OCI-LY7 (cell line): ENCODE measurements around the gene ASB10. TPM values are rescaled to one million over a fixed set of nuclear protein-coding genes. Genes with fewer than 3 reads are reported as not detected.

Experiments used
- BruUV-seq: library from RNA; stranded (reverse); fragments of 400-500 nt; replicated peaks from 2 replicates; lab custom pipeline; 2021; lab: Mats Ljungman, UMichigan
- CTCF ChIA-PET: fragments of 300-600 bp; sonication (Branson Sonifier 250); formaldehyde crosslinking; loops from one replicate; lab custom pipeline; 2022; ENCODE audit warnings: antibody characterized with exemption; ENCODE audit not compliant: unreplicated experiment; lab: Charles Lee
- POLR2A ChIA-PET: fragments of 300-600 bp; sonication (Branson Sonifier 250); formaldehyde crosslinking; loops from one replicate; lab custom pipeline; 2022; ENCODE audit warnings: antibody characterized with exemption; lab: Charles Lee
- DNase-seq: peaks from one replicate; pipeline ENCODE4 v3.0.0-alpha.2; 2015; ENCODE audit warnings: low spot score
- H2AFZ ChIP-seq: fragments of 200-600 bp; sonication (generic), shearing (Covaris generic); 2 replicates; pipeline ENCODE4 v1.6.1; 2014; ENCODE audit warnings: mild to moderate bottlenecking, antibody characterized with exemption, low read length, moderate library complexity
- H3K27ac ChIP-seq: fragments of 200-600 bp; sonication (generic); 2 replicates; pipeline ENCODE4 v1.5.1; 2014; ENCODE audit warnings: mixed run types, low read depth, mild to moderate bottlenecking, moderate library complexity, low read length, inconsistent platforms; ENCODE audit not compliant: poor library complexity, severe bottlenecking
- H3K36me3 ChIP-seq: fragments of 200-600 bp; sonication (generic); 2 replicates; pipeline ENCODE4 v1.6.1; 2014; ENCODE audit warnings: mild to moderate bottlenecking, antibody characterized with exemption, low read length, moderate library complexity, mixed read lengths; ENCODE audit not compliant: insufficient read depth
- H3K4me1 ChIP-seq: fragments of 200-600 bp; sonication (generic); 2 replicates; pipeline ENCODE4 v1.5.1; 2014; ENCODE audit warnings: mild to moderate bottlenecking, low read length; ENCODE audit not compliant: insufficient read depth, poor library complexity, severe bottlenecking
- H3K4me2 ChIP-seq: fragments of 200-600 bp; sonication (generic); 2 replicates; pipeline ENCODE4 v1.6.1; 2014; ENCODE audit warnings: mild to moderate bottlenecking, low read length
- H3K4me3 ChIP-seq: fragments of 200-600 bp; sonication (generic); 2 replicates; pipeline ENCODE4 v1.5.1; 2014; ENCODE audit warnings: mild to moderate bottlenecking, low read depth, low read length; ENCODE audit not compliant: poor library complexity, severe bottlenecking
- H3K79me2 ChIP-seq: fragments of 200-600 bp; sonication (generic); 2 replicates; pipeline ENCODE4 v1.6.1; 2016; ENCODE audit warnings: low read depth, mild to moderate bottlenecking, low read length, moderate library complexity, mixed read lengths; ENCODE audit not compliant: insufficient read depth
- H3K9me2 ChIP-seq: fragments of 200-600 bp; sonication (generic); 2 replicates; pipeline ENCODE4 v1.6.1; 2016; ENCODE audit warnings: mild to moderate bottlenecking, low read length, mixed read lengths; ENCODE audit not compliant: insufficient read depth
- H3K9me3 ChIP-seq: fragments of 200-600 bp; sonication (generic); 2 replicates; pipeline ENCODE4 v1.6.1; 2014; ENCODE audit warnings: mild to moderate bottlenecking, mixed run types, low read length, mixed read lengths
- H4K20me1 ChIP-seq: fragments of 200-600 bp; sonication (generic); 2 replicates; pipeline ENCODE4 v1.6.1; 2014; ENCODE audit warnings: mild to moderate bottlenecking, antibody characterized with exemption, low read length, moderate library complexity, mixed read lengths; ENCODE audit not compliant: insufficient read depth
- EZH2phosphoT487 ChIP-seq: fragments of 200-600 bp; sonication (generic); IDR thresholded peaks from 2 replicates; pipeline ENCODE4 v1.6.1; 2018; ENCODE audit warnings: low read depth, borderline replicate concordance, mild to moderate bottlenecking, mixed run types, antibody characterized with exemption, low read length, moderate library complexity, mixed read lengths
- intact Hi-C: fragments of 100-400 bp; cut with micrococcal nuclease; formaldehyde crosslinking; loops from one replicate; pipeline ENCODE4 v1.10.0; 2022; ENCODE audit not compliant: unreplicated experiment
- total RNA-seq, 2 experiments: library from RNA; depleted of rRNA in 1 of 2; stranded (reverse); fragments of >200 nt in 1 of 2; shearing (Covaris generic) in 1 of 2; gene quantifications; 2 replicates each; pipeline ENCODE4 v1.2.3, GENCODE V29; 2014 to 2022
- TF ChIP-seq, protein P1 (sequence below): fragments of 200-600 bp; sonication (generic); conservative IDR thresholded peaks from 2 replicates; pipeline ENCODE4 v1.5.1; 2014; ENCODE audit warnings: mild to moderate bottlenecking, antibody characterized with exemption, low read length, moderate library complexity, mixed read lengths

ASB10 gene
- total RNA-seq, 2 experiments from 2014 or later = not detected

DNA sequence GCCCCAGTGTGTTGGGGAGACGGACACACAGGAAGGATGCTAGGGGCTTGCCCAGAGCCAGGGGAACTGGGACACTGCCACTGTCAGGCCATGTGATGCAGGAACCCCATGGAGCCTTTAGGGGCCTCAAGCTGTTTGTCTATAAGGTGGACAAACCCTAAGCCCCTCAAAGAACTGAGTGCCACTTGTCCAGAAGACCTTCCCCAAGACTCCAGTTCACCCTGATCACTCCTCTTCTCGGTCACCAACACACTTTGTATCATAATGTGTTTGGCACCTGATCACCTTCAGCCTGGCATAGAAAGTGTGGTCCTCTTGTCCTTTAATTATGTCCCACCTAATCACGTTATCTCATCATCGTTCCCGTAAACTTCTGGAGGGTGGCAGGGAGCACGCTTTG lies 22.5 kb upstream of the ASB10 start:
- H3K4me2 ChIP-seq = no peak overlapping the region
- CTCF ChIA-PET = no interaction called here
- intact Hi-C loops = no loop called here
- no peak for DNase-seq
- POLR2A ChIA-PET = interaction anchor here (0.6 kb wide), 1 partner anchor 129 kb away, joined by 3 read pairs; the partner anchor contains the start of gene FASTK
- no peaks in the 10 kb centered on the region for H3K79me2 ChIP-seq
- H2AFZ ChIP-seq = no peak overlapping the region
- no peak overlapping the region for H3K4me3 ChIP-seq
- no peaks in the 10 kb centered on the region for H3K9me2 ChIP-seq
- H3K36me3 ChIP-seq = peaks cover 29% of the 10 kb centered on the region
- no peak overlapping the region for H3K27ac ChIP-seq
- BruUV-seq = no TSS peak
- no peaks in the 10 kb centered on the region for H3K4me1 ChIP-seq
- H4K20me1 ChIP-seq = no peaks in the 10 kb centered on the region
- TF ChIP-seq, protein P1, sequence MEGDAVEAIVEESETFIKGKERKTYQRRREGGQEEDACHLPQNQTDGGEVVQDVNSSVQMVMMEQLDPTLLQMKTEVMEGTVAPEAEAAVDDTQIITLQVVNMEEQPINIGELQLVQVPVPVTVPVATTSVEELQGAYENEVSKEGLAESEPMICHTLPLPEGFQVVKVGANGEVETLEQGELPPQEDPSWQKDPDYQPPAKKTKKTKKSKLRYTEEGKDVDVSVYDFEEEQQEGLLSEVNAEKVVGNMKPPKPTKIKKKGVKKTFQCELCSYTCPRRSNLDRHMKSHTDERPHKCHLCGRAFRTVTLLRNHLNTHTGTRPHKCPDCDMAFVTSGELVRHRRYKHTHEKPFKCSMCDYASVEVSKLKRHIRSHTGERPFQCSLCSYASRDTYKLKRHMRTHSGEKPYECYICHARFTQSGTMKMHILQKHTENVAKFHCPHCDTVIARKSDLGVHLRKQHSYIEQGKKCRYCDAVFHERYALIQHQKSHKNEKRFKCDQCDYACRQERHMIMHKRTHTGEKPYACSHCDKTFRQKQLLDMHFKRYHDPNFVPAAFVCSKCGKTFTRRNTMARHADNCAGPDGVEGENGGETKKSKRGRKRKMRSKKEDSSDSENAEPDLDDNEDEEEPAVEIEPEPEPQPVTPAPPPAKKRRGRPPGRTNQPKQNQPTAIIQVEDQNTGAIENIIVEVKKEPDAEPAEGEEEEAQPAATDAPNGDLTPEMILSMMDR = no peak
- no peak for TF ChIP-seq EZH2phosphoT487
- H3K9me3 ChIP-seq = no peaks in the 10 kb centered on the region

DNA sequence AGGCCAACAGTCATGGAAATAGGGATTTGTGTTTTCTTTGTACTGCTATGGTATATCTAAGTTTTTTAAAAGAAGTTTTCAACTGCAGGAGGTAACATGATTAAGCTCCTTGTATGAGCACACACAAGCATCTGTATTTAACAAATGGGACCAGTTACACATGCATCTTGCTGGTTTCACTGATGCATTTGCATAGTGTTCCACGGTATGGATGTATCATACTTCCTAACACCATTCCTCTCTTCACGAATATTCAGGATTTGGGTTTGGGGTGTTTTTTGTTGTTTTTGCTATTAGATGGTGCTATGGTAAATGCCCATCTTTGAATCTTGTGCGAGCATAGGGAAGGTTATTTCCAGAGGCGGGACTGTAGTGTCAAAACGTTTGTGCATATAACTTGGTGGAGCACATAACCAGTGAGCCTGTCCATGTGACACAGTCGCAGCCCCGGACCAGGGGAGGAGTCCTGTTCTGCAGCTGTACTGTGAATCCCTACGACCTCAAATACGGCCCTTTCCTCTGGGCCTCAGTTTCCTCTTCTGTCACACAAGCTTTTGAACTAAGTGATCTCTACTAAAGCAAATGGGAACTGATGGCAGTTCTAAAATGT lies 21.3 kb upstream of the ASB10 start:
- CTCF ChIA-PET = no interaction called here

GRCh38 chr7:151207804-151208203 lies 20.8 kb upstream of the ASB10 start:
- H3K36me3 ChIP-seq = peaks cover 11% of the 10 kb centered on the region; the same call in 1 of the 2 replicates
- no peak overlapping the region for H2AFZ ChIP-seq
- no peak overlapping the region for H3K4me2 ChIP-seq
- ChIA-PET CTCF (no interaction called here), POLR2A (no interaction called here)
- H3K27ac ChIP-seq = no peak overlapping the region
- no peak for TF ChIP-seq EZH2phosphoT487
- TF ChIP-seq, protein P1 = no peak
- no peaks in the 10 kb centered on the region for H3K79me2 ChIP-seq
- no peaks in the 10 kb centered on the region for H4K20me1 ChIP-seq
- no peak overlapping the region for H3K4me3 ChIP-seq
- DNase-seq = no peak
- no peaks in the 10 kb centered on the region for H3K4me1 ChIP-seq
- no TSS peak for BruUV-seq
- H3K9me2 ChIP-seq = no peaks in the 10 kb centered on the region
- intact Hi-C loops = no loop called here
- no peaks in the 10 kb centered on the region for H3K9me3 ChIP-seq

More for the DNA sequence above, 21.3 kb upstream of the ASB10 start:
- H3K36me3 ChIP-seq = peaks cover 17% of the 10 kb centered on the region
- TF ChIP-seq, protein P1 = no peak
- no peak for TF ChIP-seq EZH2phosphoT487
- DNase-seq = no peak
- H3K9me3 ChIP-seq = no peaks in the 10 kb centered on the region
- POLR2A ChIA-PET = no interaction called here
- H3K79me2 ChIP-seq = no peaks in the 10 kb centered on the region
- H3K4me1 ChIP-seq = no peaks in the 10 kb centered on the region
- no peak overlapping the region for H3K27ac ChIP-seq
- H4K20me1 ChIP-seq = no peaks in the 10 kb centered on the region
- intact Hi-C loops = no loop called here
- H2AFZ ChIP-seq = no peak overlapping the region
- H3K4me3 ChIP-seq = no peak overlapping the region
- H3K4me2 ChIP-seq = no peak overlapping the region
- no TSS peak for BruUV-seq
- no peaks in the 10 kb centered on the region for H3K9me2 ChIP-seq
